ENCODE results near the gene HOXB6.

HOXB6 gene

GRCh38 chr17:48552466-48553189 is 52.2 kb downstream of the HOXB6 start:
- H3K4me1 ChIP-seq (ENCODE audit: insufficient read depth, low read length), result peaks cover 9% of the 10 kb centered on the region
- H3K36me3 ChIP-seq (ENCODE audit: insufficient read depth, low read depth, low read length), result no peaks in the 10 kb centered on the region
- no peak overlapping the region for H3K4me3 ChIP-seq (ENCODE audit: low read length)
- no peak overlapping the region for H3K9ac ChIP-seq (ENCODE audit: low read depth, low read length)
- H3K27me3 ChIP-seq (ENCODE audit: insufficient read depth, low read length), result peaks cover 100% of the 10 kb centered on the region
- H3K9me3 ChIP-seq (ENCODE audit: insufficient read depth, low read depth, low read length), result peaks cover 5% of the 10 kb centered on the region; the same call in 1 of the 2 replicates
- no peak overlapping the region for H3K27ac ChIP-seq (ENCODE audit: low read length)

- H3K27ac ChIP-seq (ENCODE audit: low read length), result no peak overlapping the region
- no peak overlapping the region for H3K4me3 ChIP-seq (ENCODE audit: low read length)
- no peak overlapping the region for H3K9ac ChIP-seq (ENCODE audit: low read depth, low read length)
- H3K4me1 ChIP-seq (ENCODE audit: insufficient read depth, low read length), result peaks cover 15% of the 10 kb centered on the region
- H3K36me3 ChIP-seq (ENCODE audit: insufficient read depth, low read depth, low read length), result no peaks in the 10 kb centered on the region
- peaks cover 5% of the 10 kb centered on the region; the same call in 1 of the 2 replicates for H3K9me3 ChIP-seq (ENCODE audit: insufficient read depth, low read depth, low read length)
- H3K27me3 ChIP-seq (ENCODE audit: insufficient read depth, low read length), result peaks cover 100% of the 10 kb centered on the region
Measured at GRCh38 chr17:48551596-48552465, 53.0 kb downstream of the HOXB6 start.

- Histone ChIP-seq H3K9me3 (ENCODE audit: insufficient read depth, low read depth, low read length) (peaks cover 5% of the 10 kb centered on the region; the same call in 1 of the 2 replicates), H3K36me3 (ENCODE audit: insufficient read depth, low read depth, low read length) (no peaks in the 10 kb centered on the region), H3K27me3 (ENCODE audit: insufficient read depth, low read length) (peaks cover 100% of the 10 kb centered on the region), H3K27ac (ENCODE audit: low read length) (no peak overlapping the region), H3K4me3 (ENCODE audit: low read length) (no peak overlapping the region), H3K9ac (ENCODE audit: low read depth, low read length) (no peak overlapping the region), H3K4me1 (ENCODE audit: insufficient read depth, low read length) (peaks cover 16% of the 10 kb centered on the region)
Measured at GRCh38 chr17:48551214-48551555, 53.6 kb downstream of the HOXB6 start.

- H3K27me3 ChIP-seq (ENCODE audit: insufficient read depth, low read length), result peaks cover 100% of the 10 kb centered on the region
- peaks cover 5% of the 10 kb centered on the region; the same call in 1 of the 2 replicates for H3K9me3 ChIP-seq (ENCODE audit: insufficient read depth, low read depth, low read length)
- H3K36me3 ChIP-seq (ENCODE audit: insufficient read depth, low read depth, low read length), result no peaks in the 10 kb centered on the region
- peaks cover 16% of the 10 kb centered on the region for H3K4me1 ChIP-seq (ENCODE audit: insufficient read depth, low read length)
- no peak overlapping the region for H3K27ac ChIP-seq (ENCODE audit: low read length)
- H3K4me3 ChIP-seq (ENCODE audit: low read length), result no peak overlapping the region
- no peak overlapping the region for H3K9ac ChIP-seq (ENCODE audit: low read depth, low read length)
Measured at GRCh38 chr17:48550502-48551213, 54.1 kb downstream of the HOXB6 start.

GRCh38 chr17:48549914-48550501 is 54.8 kb downstream of the HOXB6 start:
- no peak overlapping the region for H3K27ac ChIP-seq (ENCODE audit: low read length)
- H3K4me3 ChIP-seq (ENCODE audit: low read length), result no peak overlapping the region
- H3K4me1 ChIP-seq (ENCODE audit: insufficient read depth, low read length), result peaks cover 16% of the 10 kb centered on the region
- H3K9me3 ChIP-seq (ENCODE audit: insufficient read depth, low read depth, low read length), result peaks cover 5% of the 10 kb centered on the region; the same call in 1 of the 2 replicates
- H3K36me3 ChIP-seq (ENCODE audit: insufficient read depth, low read depth, low read length), result no peaks in the 10 kb centered on the region
- H3K9ac ChIP-seq (ENCODE audit: low read depth, low read length), result no peak overlapping the region
- H3K27me3 ChIP-seq (ENCODE audit: insufficient read depth, low read length), result peaks cover 100% of the 10 kb centered on the region

GRCh38 chr17:48549281-48549630 is 55.5 kb downstream of the HOXB6 start:
- Histone ChIP-seq H3K36me3 (ENCODE audit: insufficient read depth, low read depth, low read length) (no peaks in the 10 kb centered on the region), H3K27me3 (ENCODE audit: insufficient read depth, low read length) (peaks cover 100% of the 10 kb centered on the region), H3K4me1 (ENCODE audit: insufficient read depth, low read length) (peaks cover 16% of the 10 kb centered on the region), H3K9ac (ENCODE audit: low read depth, low read length) (no peak overlapping the region), H3K27ac (ENCODE audit: low read length) (no peak overlapping the region), H3K9me3 (ENCODE audit: insufficient read depth, low read depth, low read length) (peaks cover 5% of the 10 kb centered on the region; the same call in 1 of the 2 replicates), H3K4me3 (ENCODE audit: low read length) (no peak overlapping the region)

GRCh38 chr17:48548523-48549280 is 56.1 kb downstream of the HOXB6 start:
- Histone ChIP-seq H3K27me3 (ENCODE audit: insufficient read depth, low read length) (peaks cover 100% of the 10 kb centered on the region), H3K9ac (ENCODE audit: low read depth, low read length) (no peak overlapping the region), H3K4me1 (ENCODE audit: insufficient read depth, low read length) (peaks cover 18% of the 10 kb centered on the region), H3K4me3 (ENCODE audit: low read length) (0 out of 2 replicates have a peak overlapping the region, but pooled peaks have one; percentile 11), H3K9me3 (ENCODE audit: insufficient read depth, low read depth, low read length) (peaks cover 5% of the 10 kb centered on the region; the same call in 1 of the 2 replicates), H3K27ac (ENCODE audit: low read length) (no peak overlapping the region), H3K36me3 (ENCODE audit: insufficient read depth, low read depth, low read length) (no peaks in the 10 kb centered on the region)

GRCh38 chr17:48547808-48548522 is 56.8 kb downstream of the HOXB6 start:
- Histone ChIP-seq H3K9me3 (ENCODE audit: insufficient read depth, low read depth, low read length) (peaks cover 3% of the 10 kb centered on the region; the same call in 1 of the 2 replicates), H3K27ac (ENCODE audit: low read length) (no peak overlapping the region), H3K36me3 (ENCODE audit: insufficient read depth, low read depth, low read length) (no peaks in the 10 kb centered on the region), H3K4me3 (ENCODE audit: low read length) (no peak overlapping the region; the same call in 1 of the 2 replicates), H3K4me1 (ENCODE audit: insufficient read depth, low read length) (peaks cover 18% of the 10 kb centered on the region), H3K9ac (ENCODE audit: low read depth, low read length) (no peak overlapping the region), H3K27me3 (ENCODE audit: insufficient read depth, low read length) (peaks cover 100% of the 10 kb centered on the region)

GRCh38 chr17:48546924-48547807 is 57.6 kb downstream of the HOXB6 start:
- Histone ChIP-seq H3K27me3 (ENCODE audit: insufficient read depth, low read length) (peaks cover 100% of the 10 kb centered on the region), H3K9me3 (ENCODE audit: insufficient read depth, low read depth, low read length) (peaks cover under 1% of the 10 kb centered on the region; the same call in 1 of the 2 replicates), H3K4me3 (ENCODE audit: low read length) (no peak overlapping the region; the same call in 1 of the 2 replicates), H3K4me1 (ENCODE audit: insufficient read depth, low read length) (peaks cover 18% of the 10 kb centered on the region), H3K9ac (ENCODE audit: low read depth, low read length) (no peak overlapping the region), H3K36me3 (ENCODE audit: insufficient read depth, low read depth, low read length) (no peaks in the 10 kb centered on the region), H3K27ac (ENCODE audit: low read length) (no peak overlapping the region)

Data from iPS-20b (cell line).